HG03521 (cell line): ENCODE measurements around the gene DAAM2.

Experiments used
- ATAC-seq: cut with Tn5 transposase; IDR thresholded peaks from one replicate; pipeline ENCODE4 v1.9.1; 2021; ENCODE audit warnings: mild to moderate bottlenecking, moderate library complexity; ENCODE audit not compliant: unreplicated experiment

The DAAM2 gene

GRCh38 chr6:39786649-39787048, 5.5 kb upstream of the DAAM2 start:
- ATAC-seq: no peak

DNA sequence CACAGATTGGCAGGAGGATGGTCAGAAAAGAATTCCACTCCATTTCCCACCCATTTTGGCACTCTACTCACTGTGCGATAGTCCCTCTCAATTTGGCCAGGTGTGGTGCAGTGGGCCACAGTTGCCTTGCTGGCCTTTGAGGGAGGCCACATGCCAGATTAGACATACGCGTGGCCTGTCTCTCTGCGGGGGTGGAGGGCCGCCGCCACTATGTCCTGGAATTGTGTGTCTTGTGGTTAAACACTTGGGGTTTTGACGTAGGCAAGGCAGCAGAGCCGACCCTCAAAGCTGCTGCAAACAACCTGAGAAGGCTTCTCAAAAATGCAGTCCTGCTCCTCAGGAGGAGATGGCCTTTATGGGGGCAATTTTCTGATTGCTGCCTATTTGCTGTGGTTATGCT, 4.9 kb upstream of the DAAM2 start:
- no peak for ATAC-seq

GRCh38 chr6:39790772-39791171, 1.4 kb upstream of the DAAM2 start:
- ATAC-seq: no peak

DNA sequence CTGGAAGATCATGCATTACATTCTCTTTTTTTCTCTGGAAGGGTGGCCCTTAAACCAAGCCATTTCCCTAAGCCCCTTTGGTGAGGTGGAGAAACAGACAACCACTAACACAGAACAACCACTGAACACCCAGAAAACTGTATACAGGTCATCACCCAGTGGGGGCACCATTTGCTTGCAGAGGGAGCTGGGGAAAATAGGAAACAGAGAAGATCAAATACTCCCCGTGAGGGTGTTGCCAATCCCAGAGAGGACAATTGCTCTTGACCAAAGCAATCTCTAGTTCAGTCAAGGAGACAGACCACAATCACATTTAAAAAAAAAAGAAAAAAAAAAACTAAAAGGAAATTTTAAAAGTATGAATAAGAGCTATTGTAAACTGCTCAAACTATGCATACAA, 865 bp upstream of the DAAM2 start:
- no peak for ATAC-seq

DNA sequence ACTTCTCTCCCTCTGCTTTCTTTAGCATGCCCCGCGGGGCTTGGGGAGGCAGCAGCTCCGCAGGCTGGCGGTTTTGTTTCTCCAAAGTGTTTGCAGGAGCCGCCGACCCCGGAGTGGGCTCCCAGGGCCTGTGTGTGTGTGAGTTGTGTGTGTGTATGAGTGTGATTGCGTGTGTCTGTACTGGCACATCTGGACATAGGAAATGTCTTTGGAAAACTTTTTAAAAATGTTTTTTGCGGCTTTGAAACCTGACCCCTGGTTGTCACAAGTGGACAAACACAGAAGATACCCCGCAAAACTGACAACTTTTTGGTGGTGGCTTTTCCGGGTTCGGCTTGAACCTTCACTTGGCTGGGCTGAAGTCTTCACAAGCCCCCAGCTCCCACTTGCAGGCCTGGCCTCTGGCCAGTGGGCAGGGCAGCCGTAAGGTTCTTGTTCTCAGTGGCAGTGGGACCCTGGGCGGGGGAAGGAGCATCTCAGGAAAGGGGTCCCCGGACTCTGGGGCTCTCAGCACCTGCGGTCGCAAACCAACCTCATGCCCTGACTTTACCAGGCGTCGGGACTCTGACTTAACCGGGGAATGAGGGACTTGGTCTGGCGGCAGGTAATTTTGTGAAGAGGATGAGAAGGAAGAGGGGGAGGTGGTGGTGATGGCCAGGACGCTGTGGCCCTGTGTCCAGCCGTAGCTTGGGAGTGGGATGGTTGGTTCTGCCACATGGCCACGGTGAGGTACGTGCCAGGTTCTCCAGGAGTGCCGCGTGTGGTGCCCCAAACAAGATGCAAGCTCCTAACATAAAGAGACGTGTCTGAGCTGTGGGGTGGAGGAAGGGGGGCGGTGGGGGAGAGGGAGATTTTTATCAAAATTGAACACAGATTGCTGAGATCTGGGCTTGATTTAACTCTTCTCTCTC, 619 bp downstream of the DAAM2 start:
- no peak for ATAC-seq

DNA sequence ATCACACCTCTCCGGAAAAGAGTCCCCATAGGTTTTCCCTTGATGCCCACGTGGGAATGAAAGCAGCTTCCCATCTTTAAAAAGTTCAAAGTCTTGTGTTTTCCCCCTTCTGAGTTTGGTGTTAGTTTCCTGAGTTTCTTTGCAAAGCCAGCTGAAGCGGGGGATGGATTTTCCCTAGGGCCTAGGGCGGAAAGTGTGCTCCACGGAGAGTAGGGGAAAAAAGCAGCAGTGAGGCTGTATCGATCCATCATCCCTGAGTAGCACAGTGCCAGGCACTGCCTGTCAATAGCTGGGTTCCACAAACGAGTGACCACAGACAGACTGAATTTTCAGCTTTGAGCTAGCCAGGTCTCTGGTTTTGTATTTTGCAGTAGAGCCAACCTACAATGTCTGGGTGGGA, 1.3 kb downstream of the DAAM2 start:
- ATAC-seq: no peak

- no peak for ATAC-seq
These were observed 2.1 kb downstream of the DAAM2 start for GRCh38 chr6:39794231-39794630.

GRCh38 chr6:39797751-39798150, 5.6 kb downstream of the DAAM2 start:
- no peak for ATAC-seq

GRCh38 chr6:39800034-39801032, 8.2 kb downstream of the DAAM2 start:
- ATAC-seq: no peak

DNA sequence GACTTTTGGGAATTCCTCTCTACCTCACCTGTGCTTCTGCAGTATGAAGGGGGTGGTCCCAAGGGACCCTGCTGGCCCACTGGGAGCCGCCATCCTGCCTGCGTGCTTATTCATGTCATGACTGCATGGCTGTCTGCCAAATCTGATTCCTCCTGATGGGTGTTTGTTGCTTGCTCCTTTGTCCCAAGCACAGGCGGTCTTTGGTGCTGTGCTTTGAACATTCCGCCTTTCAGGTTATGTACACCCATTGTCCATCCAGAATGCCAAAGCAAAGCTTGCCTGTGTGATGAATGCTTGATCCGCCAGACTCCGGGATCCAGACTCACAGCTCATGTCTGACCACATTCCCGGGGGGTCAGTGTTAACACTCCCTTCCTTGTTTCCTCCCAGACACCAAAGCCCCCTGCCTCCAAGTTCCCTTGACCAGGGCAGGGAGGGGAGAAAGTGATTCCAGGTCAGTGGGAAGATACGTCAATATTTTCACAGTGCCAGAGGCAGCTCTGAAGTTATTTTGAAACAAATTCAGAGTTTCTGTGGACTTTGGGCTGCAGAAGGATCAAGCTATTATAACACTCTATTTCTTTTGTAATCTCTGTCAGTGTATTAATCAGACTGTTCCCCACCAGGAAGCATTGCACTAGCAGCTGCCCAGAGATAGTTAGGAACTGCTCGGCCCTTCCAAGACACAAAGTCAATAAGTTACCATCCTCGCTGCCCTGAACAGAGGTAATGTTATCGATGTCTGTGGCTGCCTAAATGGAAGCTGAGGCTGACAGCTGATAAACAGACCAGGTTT, 9.5 kb downstream of the DAAM2 start:
- ATAC-seq: no peak

DNA sequence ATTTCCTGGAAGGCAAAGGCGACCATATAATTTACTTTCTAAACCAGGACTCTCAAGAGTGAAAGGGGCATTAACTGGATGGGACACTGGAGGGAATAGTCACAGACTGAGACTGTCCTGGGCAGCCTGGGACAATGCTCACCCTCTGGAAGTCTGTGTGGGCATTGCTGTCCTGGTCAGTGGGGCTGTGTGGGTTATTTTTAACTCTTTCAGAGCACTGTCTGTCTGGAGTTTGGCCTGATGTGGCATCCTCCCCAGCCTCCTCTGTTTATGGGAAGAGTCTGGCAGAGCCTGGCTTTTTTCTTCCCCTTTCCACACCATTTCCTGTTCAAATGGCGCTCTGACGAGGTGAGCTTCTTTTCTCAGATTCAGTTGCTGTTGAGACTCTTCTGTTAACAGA, 11.7 kb downstream of the DAAM2 start:
- no peak for ATAC-seq

- no peak for ATAC-seq
These were observed 12.4 kb downstream of the DAAM2 start for GRCh38 chr6:39804466-39805065.

GRCh38 chr6:39806278-39806677, 14.1 kb downstream of the DAAM2 start:
- ATAC-seq: no peak

GRCh38 chr6:39808346-39808745, 16.2 kb downstream of the DAAM2 start:
- no peak for ATAC-seq

DNA sequence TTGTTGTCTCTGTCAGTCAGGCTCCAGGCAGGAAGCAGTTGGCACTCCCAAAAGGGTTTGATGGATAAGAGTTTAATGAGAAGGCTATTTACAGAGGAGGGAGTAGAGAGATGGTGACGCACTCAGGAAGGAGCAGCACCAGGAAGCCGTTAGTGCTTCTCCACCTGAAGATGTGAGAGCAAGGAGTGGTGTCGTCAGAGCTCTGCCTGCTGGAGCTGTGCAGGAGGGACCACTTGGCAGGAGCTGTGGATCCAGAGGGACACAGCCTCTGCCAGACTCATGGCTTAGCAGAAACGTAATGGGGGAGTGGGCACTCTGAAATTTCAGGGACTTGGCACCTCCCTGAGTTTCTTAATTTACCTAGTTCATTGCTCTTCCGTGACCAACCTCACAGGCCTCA, 16.8 kb downstream of the DAAM2 start:
- no peak for ATAC-seq

DNA sequence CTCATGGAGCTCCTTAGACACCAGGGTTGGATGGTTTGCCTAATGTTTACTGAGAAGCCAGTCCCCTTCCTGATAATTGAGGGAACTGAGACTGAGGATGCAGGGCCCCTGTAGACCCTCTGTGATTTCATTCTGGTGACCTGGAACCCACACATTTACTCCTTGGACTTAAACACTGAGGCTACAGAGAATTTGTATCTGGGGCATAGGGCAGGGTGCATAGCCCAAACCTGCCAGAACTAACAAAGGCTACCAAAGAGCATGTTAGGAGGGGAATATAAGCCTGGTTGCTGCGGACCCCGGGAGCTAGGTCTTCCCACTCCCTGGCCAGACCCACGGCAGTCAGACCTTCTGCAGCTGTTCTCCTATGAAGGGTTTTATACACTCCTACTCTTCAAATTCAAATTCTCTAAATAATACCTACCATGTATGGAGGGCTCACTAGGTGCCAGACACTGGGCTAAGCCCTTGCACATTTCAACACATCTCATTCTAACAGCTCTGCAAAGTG, 19.7 kb downstream of the DAAM2 start:
- no peak for ATAC-seq

GRCh38 chr6:39812496-39812852, 20.3 kb downstream of the DAAM2 start:
- no peak for ATAC-seq

DNA sequence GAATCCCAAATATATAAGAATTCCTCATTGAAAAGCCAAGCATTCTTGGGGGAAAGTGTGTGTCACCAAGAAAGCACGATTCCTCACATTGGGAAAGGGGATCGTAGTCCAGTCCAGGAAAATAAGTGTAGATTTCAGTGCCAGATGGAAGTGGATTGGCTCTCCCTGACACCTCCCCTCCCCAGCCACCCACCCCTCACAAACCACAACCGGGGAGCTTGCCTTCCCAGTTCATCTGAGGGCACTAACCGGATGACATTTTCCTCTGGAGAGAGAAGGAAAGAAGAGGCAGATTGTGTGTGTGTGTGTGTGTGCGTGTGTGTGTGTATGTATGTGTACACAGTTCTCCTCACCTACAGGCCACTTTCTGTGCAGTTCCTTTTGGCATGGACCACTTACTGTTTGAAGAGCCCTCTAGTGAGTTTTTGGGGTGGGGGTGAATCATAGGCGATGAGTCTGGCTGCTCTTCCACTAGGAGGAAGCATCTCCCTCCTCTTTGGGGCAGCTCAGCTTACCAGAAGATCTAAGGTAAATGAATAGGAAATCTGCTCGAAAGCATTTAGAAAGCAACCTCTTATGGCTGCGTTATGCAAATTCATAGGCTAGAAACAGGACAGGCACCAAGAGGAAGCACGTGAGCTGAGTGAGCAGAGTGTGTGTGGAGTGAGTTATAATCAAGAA, 20.8 kb downstream of the DAAM2 start:
- ATAC-seq: peak; percentile 79

DNA sequence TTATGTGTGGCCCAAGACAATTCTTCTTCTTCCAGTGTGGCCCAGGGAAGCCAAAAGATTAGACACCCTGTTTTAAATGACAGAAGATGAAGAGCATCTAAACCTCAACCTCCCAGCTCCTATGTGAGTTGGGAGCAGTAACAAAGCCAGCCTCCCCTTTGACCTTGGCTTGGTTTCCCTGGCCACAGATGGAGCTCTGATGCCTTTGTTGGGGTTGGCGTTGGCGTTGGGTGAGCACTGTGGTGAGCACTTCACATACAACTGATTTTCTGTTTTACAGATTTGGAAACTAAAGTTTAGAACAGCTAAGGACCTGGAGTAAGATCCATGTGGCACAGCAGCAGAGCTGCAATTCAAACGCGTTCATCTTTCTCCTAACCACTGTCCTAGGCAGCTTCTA, 22.1 kb downstream of the DAAM2 start:
- no peak for ATAC-seq

DNA sequence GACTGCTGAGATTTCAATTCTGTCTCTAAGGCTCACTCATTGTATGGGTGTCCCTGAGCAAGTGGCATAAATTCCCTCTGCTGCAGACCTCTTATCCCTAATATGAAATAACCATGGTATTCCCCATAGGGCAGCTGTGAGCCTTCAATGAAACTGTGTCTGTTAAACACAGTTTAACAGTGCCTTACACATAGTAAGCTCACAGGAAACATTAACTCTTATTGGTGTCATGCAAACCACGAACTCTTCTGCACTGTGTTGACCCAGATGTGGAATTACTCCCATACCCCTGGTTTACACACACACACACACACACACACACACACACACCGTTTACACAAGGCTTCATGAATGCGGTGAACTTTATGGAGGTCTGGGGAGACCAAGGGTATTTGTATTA, 23.2 kb downstream of the DAAM2 start:
- ATAC-seq: no peak
